Measurements from ENCODE around the gene CRY2. TPM values are rescaled to one million over a fixed set of nuclear protein-coding genes. Genes with fewer than 3 reads are reported as not detected.

CRY2 gene
- total RNA-seq, 2 donors from 2014 or later = 19.8 to 20.1 TPM

- H3K4me3 Mint-ChIP-seq = peak overlapping the region; percentile 60
- H3K4me3 ChIP-seq (ENCODE audit: low read length) = no peak overlapping the region
- no peaks in the 10 kb centered on the region for H3K9me3 ChIP-seq (ENCODE audit: control insufficient read depth, low read length)
- peaks cover 13% of the 10 kb centered on the region for H3K4me1 Mint-ChIP-seq
- no peak overlapping the region for H3K9ac ChIP-seq (ENCODE audit: extremely low read depth, low read length, poor library complexity, severe bottlenecking)
- peaks cover 31% of the 10 kb centered on the region for H3K27me3 ChIP-seq (ENCODE audit: control insufficient read depth, insufficient read depth, low read length, poor library complexity, severe bottlenecking)
- no peak for DNase-seq
- no peak overlapping the region for H3K27ac ChIP-seq (ENCODE audit: low read depth, low read length)
- H3K36me3 ChIP-seq (ENCODE audit: control insufficient read depth, insufficient read depth, low read length) = no peaks in the 10 kb centered on the region
- H3K9me3 Mint-ChIP-seq = no peaks in the 10 kb centered on the region
- no peak overlapping the region for H3K27ac Mint-ChIP-seq
- H3K27me3 Mint-ChIP-seq (ENCODE audit: insufficient read depth) = peaks cover 21% of the 10 kb centered on the region
- no peaks in the 10 kb centered on the region for H3K4me1 ChIP-seq (ENCODE audit: control insufficient read depth, insufficient read depth, low read length)
- no peak for TF ChIP-seq CTCF (conservative IDR thresholded peaks at IDR 0.05)
- H3K36me3 Mint-ChIP-seq (ENCODE audit: low read depth) = peaks cover 14% of the 10 kb centered on the region
- WGBS, 2 experiments (ENCODE audit: insufficient coverage in 1 of 2, insufficient read length in 1 of 2) = 90 to 92% methylated on average over 4 to 6 of the region's 6 CpGs
Observed at GRCh38 chr11:45901626-45902025, 54.4 kb downstream of the CRY2 start.

GRCh38 chr11:45902452-45903380, 55.4 kb downstream of the CRY2 start:
- no peaks in the 10 kb centered on the region for H3K9me3 ChIP-seq (ENCODE audit: control insufficient read depth, low read length)
- WGBS, 2 experiments (ENCODE audit: insufficient coverage in 1 of 2, insufficient read length in 1 of 2) = 94 to 95% methylated on average over 35 to 56 of the region's 56 CpGs
- Mint-ChIP-seq H3K27me3 (ENCODE audit: insufficient read depth) (peaks cover 18% of the 10 kb centered on the region), H3K36me3 (ENCODE audit: low read depth) (peaks cover 14% of the 10 kb centered on the region), H3K27ac (no peak overlapping the region), H3K4me3 (no peak overlapping the region), H3K4me1 (peaks cover 13% of the 10 kb centered on the region), H3K9me3 (no peaks in the 10 kb centered on the region)
- H3K27ac ChIP-seq (ENCODE audit: low read depth, low read length) = no peak overlapping the region
- no peaks in the 10 kb centered on the region for H3K4me1 ChIP-seq (ENCODE audit: control insufficient read depth, insufficient read depth, low read length)
- H3K4me3 ChIP-seq (ENCODE audit: low read length) = no peak overlapping the region
- no peaks in the 10 kb centered on the region for H3K36me3 ChIP-seq (ENCODE audit: control insufficient read depth, insufficient read depth, low read length)
- no peak for TF ChIP-seq CTCF (conservative IDR thresholded peaks at IDR 0.05)
- no peak overlapping the region for H3K9ac ChIP-seq (ENCODE audit: extremely low read depth, low read length, poor library complexity, severe bottlenecking)
- peaks cover 23% of the 10 kb centered on the region for H3K27me3 ChIP-seq (ENCODE audit: control insufficient read depth, insufficient read depth, low read length, poor library complexity, severe bottlenecking)
- no peak for DNase-seq

GRCh38 chr11:45904309-45904915, 57.1 kb downstream of the CRY2 start:
- H3K27ac Mint-ChIP-seq = no peak overlapping the region
- 89 to 96% methylated on average over 6 to 15 of the region's 15 CpGs for WGBS, 2 experiments (ENCODE audit: insufficient coverage in 1 of 2, insufficient read length in 1 of 2)
- H3K27me3 ChIP-seq (ENCODE audit: control insufficient read depth, insufficient read depth, low read length, poor library complexity, severe bottlenecking) = peaks cover 15% of the 10 kb centered on the region
- H3K4me3 Mint-ChIP-seq = no peak overlapping the region
- peaks cover 13% of the 10 kb centered on the region for H3K4me1 Mint-ChIP-seq
- peaks cover 14% of the 10 kb centered on the region for H3K36me3 Mint-ChIP-seq (ENCODE audit: low read depth)
- H3K27me3 Mint-ChIP-seq (ENCODE audit: insufficient read depth) = peaks cover 16% of the 10 kb centered on the region
- no peak for DNase-seq
- no peaks in the 10 kb centered on the region for H3K4me1 ChIP-seq (ENCODE audit: control insufficient read depth, insufficient read depth, low read length)
- no peak overlapping the region for H3K27ac ChIP-seq (ENCODE audit: low read depth, low read length)
- no peaks in the 10 kb centered on the region for H3K9me3 ChIP-seq (ENCODE audit: control insufficient read depth, low read length)
- no peaks in the 10 kb centered on the region for H3K9me3 Mint-ChIP-seq
- no peak overlapping the region for H3K4me3 ChIP-seq (ENCODE audit: low read length)
- H3K9ac ChIP-seq (ENCODE audit: extremely low read depth, low read length, poor library complexity, severe bottlenecking) = no peak overlapping the region
- TF ChIP-seq CTCF (conservative IDR thresholded peaks at IDR 0.05) = no peak
- H3K36me3 ChIP-seq (ENCODE audit: control insufficient read depth, insufficient read depth, low read length) = no peaks in the 10 kb centered on the region
